Stimulated activated CD4-positive, alpha-beta T cell treated with anti-CD3 and anti-CD28 coated beads, TNF-alpha, amount 100 ng/mL, for 1 hour (primary cell): ENCODE data around the gene ABCA2.

Source experiments
- DNase-seq, 3 donors: peaks; one replicate each; pipeline ENCODE4 v3.0.0-alpha.2; 2020; ENCODE audit warnings: low read depth in 3 of 3, low spot score in 1 of 3

The ABCA2 gene

GRCh38 chr9:136979769-136980587 lies 48.1 kb downstream of the ABCA2 start:
- DNase-seq: no peak

GRCh38 chr9:136978865-136979544 lies 49.0 kb downstream of the ABCA2 start:
- no peak for DNase-seq

- peak; percentile 35 to 50 (median 45) for DNase-seq
Observed at GRCh38 chr9:136978073-136978864, 49.8 kb downstream of the ABCA2 start.

- DNase-seq: no peak
Observed at GRCh38 chr9:136977649-136978072, 50.4 kb downstream of the ABCA2 start.

GRCh38 chr9:136977223-136977622 lies 50.8 kb downstream of the ABCA2 start, which contains the start of gene PTGDS:
TSS of gene PTGDS (plus strand) at chr9:136977504. CDS start at chr9:136977579, 75 bp downstream.
- DNase-seq: no peak

- no peak for DNase-seq
Observed at GRCh38 chr9:136975644-136976043, 52.4 kb downstream of the ABCA2 start.

- no peak for DNase-seq
Observed at GRCh38 chr9:136974817-136975535, 53.1 kb downstream of the ABCA2 start.

- no peak for DNase-seq
Observed at GRCh38 chr9:136973618-136974617, 54.1 kb downstream of the ABCA2 start.

- no peak for DNase-seq
Observed at GRCh38 chr9:136972743-136973142, 55.3 kb downstream of the ABCA2 start.

GRCh38 chr9:136972335-136972734 lies 55.7 kb downstream of the ABCA2 start:
- no peak for DNase-seq

GRCh38 chr9:136971746-136972145 lies 56.3 kb downstream of the ABCA2 start:
- no peak for DNase-seq

- no peak for DNase-seq
Observed at GRCh38 chr9:136970361-136970760, 57.7 kb downstream of the ABCA2 start.

- DNase-seq: no peak
Observed at GRCh38 chr9:136969774-136970173, 58.3 kb downstream of the ABCA2 start.

GRCh38 chr9:136969150-136969549 lies 58.9 kb downstream of the ABCA2 start:
- no peak for DNase-seq

GRCh38 chr9:136968333-136969127 lies 59.5 kb downstream of the ABCA2 start:
- no peak for DNase-seq

GRCh38 chr9:136965771-136966484 lies 62.1 kb downstream of the ABCA2 start:
- DNase-seq: no peak

- DNase-seq: no peak
Observed at GRCh38 chr9:136964833-136965422, 63.1 kb downstream of the ABCA2 start.

GRCh38 chr9:136964171-136964689 lies 63.8 kb downstream of the ABCA2 start:
- DNase-seq: no peak
